ENCODE results near the gene DHH. TPM values are rescaled to one million over a fixed set of nuclear protein-coding genes. Genes with fewer than 3 reads are reported as not detected.

The DHH gene
- total RNA-seq, 4 donors from 2014 or later = 0.15 to 0.47 (median 0.42) TPM

- H3K36me3 ChIP-seq = peaks cover 100% of the 10 kb centered on the region
- H3K9me3 ChIP-seq = no peaks in the 10 kb centered on the region
- no peaks in the 10 kb centered on the region for H3K27me3 ChIP-seq
- no peak overlapping the region for H3K4me3 ChIP-seq
- 73% methylated on average over 10 of the region's 18 CpGs for WGBS
- TF ChIP-seq EP300 (IDR thresholded peaks at IDR 0.05) (no peak), POLR2AphosphoS5 (IDR thresholded peaks at IDR 0.05) (no peak), POLR2A (IDR thresholded peaks at IDR 0.05) (no peak), CTCF (IDR thresholded peaks at IDR 0.05) (no peak)
- no peak for DNase-seq (ENCODE audit: low spot score in 2 of 2)
- no peak overlapping the region for H3K27ac ChIP-seq
- H3K4me1 ChIP-seq = no peaks in the 10 kb centered on the region
These were observed 52.6 kb downstream of the DHH start for GRCh38 chr12:49041881-49042484.

GRCh38 chr12:49041036-49041880, 53.3 kb downstream of the DHH start:
- no peak for TF ChIP-seq CTCF (IDR thresholded peaks at IDR 0.05)
- no peak for TF ChIP-seq POLR2A (IDR thresholded peaks at IDR 0.05)
- no peak for TF ChIP-seq EP300 (IDR thresholded peaks at IDR 0.05)
- no peak for TF ChIP-seq POLR2AphosphoS5 (IDR thresholded peaks at IDR 0.05)
- Histone ChIP-seq H3K27me3 (no peaks in the 10 kb centered on the region), H3K9me3 (no peaks in the 10 kb centered on the region), H3K4me1 (no peaks in the 10 kb centered on the region), H3K4me3 (no peak overlapping the region), H3K36me3 (peaks cover 99% of the 10 kb centered on the region), H3K27ac (no peak overlapping the region)
- DNase-seq (ENCODE audit: low spot score in 2 of 2) = no peak
- 85% methylated on average over 22 of the region's 31 CpGs for WGBS

GRCh38 chr12:49040364-49040855, 54.2 kb downstream of the DHH start:
- no peak overlapping the region for H3K27ac ChIP-seq
- H3K4me1 ChIP-seq = no peaks in the 10 kb centered on the region
- H3K4me3 ChIP-seq = no peak overlapping the region
- DNase-seq (ENCODE audit: low spot score in 2 of 2) = no peak
- TF ChIP-seq CTCF (IDR thresholded peaks at IDR 0.05) (no peak), EP300 (IDR thresholded peaks at IDR 0.05) (no peak), POLR2A (IDR thresholded peaks at IDR 0.05) (no peak), POLR2AphosphoS5 (IDR thresholded peaks at IDR 0.05) (no peak)
- H3K9me3 ChIP-seq = no peaks in the 10 kb centered on the region
- peaks cover 94% of the 10 kb centered on the region for H3K36me3 ChIP-seq
- no peaks in the 10 kb centered on the region for H3K27me3 ChIP-seq
- WGBS = 94% methylated on average over 14 of the region's 14 CpGs

- DNase-seq (ENCODE audit: low spot score in 2 of 2) = no peak
- no peak overlapping the region for H3K4me3 ChIP-seq
- H3K27me3 ChIP-seq = no peaks in the 10 kb centered on the region
- no peak overlapping the region for H3K27ac ChIP-seq
- peaks cover 94% of the 10 kb centered on the region for H3K36me3 ChIP-seq
- no peaks in the 10 kb centered on the region for H3K4me1 ChIP-seq
- no peaks in the 10 kb centered on the region for H3K9me3 ChIP-seq
- TF ChIP-seq CTCF (IDR thresholded peaks at IDR 0.05) = no peak
- TF ChIP-seq EP300 (IDR thresholded peaks at IDR 0.05) = no peak
- no peak for TF ChIP-seq POLR2A (IDR thresholded peaks at IDR 0.05)
- no peak for TF ChIP-seq POLR2AphosphoS5 (IDR thresholded peaks at IDR 0.05)
- 92% methylated on average over 30 of the region's 30 CpGs for WGBS
These were observed 54.9 kb downstream of the DHH start for GRCh38 chr12:49039421-49040363.

All from suprapubic skin (tissue), 4 donors.